ENCODE data around the gene TMEM61.

TMEM61 gene

DNA sequence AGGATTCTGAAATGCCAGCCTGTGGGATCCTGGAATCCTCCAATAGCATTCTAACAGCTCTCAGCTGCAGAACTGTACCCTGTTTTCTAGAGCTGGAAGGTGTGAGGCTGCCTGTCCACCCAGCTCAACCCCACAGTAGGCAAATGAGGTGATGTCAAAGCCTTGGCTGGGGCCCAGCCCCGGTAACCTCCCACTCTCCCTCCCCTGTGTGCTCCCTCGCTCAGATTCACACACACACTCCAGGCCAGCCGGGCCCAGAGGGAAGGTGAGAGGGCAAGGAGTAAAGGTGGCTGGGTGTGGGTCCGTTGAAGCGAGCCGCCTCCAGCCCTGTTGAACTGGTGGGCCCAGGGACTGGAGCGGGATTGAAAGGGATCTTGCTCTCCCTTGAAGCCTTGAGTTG, 18.2 kb downstream of the TMEM61 start, which contains the start of gene BSND:
TSS of gene BSND (plus strand) at position 257 of the 400 bp plus-strand sequence. CDS start 254 bp downstream, outside the sequence.
- no peak within 1 kb of the TSS for H3K4me3 ChIP-seq (ENCODE audit: low read depth, low read length)
- no peak for TF ChIP-seq CTCF (IDR thresholded peaks at IDR 0.05; ENCODE audit: borderline replicate concordance, insufficient read depth, low read depth, low read length)

DNA sequence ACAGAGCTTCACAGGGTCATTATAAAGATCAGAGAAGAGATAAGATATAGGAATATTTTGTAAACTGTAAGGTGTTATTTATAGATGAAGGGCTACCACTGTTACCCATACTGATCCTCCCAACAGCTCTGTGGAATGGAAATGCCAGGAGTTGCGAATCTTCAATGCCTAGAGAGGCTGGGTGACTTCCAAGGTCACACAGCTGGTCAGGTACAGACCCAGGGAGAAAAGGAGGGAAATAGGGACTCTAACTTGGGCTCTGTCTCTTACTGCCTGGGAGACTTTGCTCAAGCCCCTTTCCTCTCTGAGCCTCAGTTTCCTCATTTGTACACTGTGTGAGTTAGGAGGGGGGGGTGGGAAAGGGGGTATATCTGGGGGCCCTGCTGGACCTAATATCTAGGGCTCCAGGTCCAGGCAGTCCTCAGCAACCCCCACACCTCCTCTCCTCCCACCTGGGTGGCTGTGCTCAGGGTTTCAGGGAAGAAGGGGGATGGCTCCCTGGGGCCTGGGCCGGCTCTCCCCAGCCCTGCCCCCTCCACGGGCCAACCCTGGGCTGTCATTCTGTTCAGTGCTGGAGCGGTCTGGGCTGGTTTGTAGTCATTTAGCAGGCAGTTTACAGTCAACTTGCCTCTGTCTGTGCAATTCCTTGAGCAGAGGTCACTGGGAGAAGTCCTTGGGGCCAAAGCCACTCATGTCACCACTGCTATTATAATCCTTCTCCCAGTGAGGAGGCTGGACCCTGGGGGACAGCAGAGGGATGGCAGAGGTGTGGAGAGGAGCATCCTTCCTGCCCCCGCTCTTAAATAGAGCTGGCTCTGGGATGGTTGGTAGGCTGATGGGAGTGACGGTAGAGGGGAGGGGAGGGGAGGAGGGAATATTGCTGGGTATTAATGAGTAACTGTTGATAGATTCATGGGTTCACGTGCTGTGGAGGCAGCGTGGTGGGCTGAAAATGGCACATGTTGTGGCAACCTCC, 20.0 kb downstream of the TMEM61 start:
- no peak overlapping the region for H3K4me3 ChIP-seq (ENCODE audit: low read depth, low read length)
- no peak for TF ChIP-seq CTCF (IDR thresholded peaks at IDR 0.05; ENCODE audit: borderline replicate concordance, insufficient read depth, low read depth, low read length)

- TF ChIP-seq CTCF (IDR thresholded peaks at IDR 0.05; ENCODE audit: borderline replicate concordance, insufficient read depth, low read depth, low read length) = no peak
- no peak overlapping the region for H3K4me3 ChIP-seq (ENCODE audit: low read depth, low read length)
Measured at GRCh38 chr1:55001311-55001710, 20.9 kb downstream of the TMEM61 start.

DNA sequence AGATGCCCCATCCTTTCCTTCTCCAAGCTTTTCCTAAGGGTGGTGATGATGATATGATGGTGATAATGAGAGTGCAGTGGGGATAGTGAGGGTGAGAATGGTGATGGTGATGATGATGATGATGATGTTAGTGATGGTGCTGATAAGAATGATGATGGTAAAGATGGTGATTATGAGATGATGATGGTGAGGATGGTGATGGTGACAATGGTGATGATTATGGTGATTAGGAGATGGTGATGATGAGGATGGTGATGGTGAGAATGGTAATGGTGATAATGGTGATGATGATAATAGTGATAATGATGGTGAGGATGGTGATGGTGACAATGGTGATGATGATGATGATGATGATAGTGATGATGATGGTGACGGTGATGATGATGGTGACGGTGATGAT, 22.3 kb downstream of the TMEM61 start:
- H3K4me3 ChIP-seq (ENCODE audit: low read depth, low read length) = no peak overlapping the region
- no peak for TF ChIP-seq CTCF (IDR thresholded peaks at IDR 0.05; ENCODE audit: borderline replicate concordance, insufficient read depth, low read depth, low read length)

DNA sequence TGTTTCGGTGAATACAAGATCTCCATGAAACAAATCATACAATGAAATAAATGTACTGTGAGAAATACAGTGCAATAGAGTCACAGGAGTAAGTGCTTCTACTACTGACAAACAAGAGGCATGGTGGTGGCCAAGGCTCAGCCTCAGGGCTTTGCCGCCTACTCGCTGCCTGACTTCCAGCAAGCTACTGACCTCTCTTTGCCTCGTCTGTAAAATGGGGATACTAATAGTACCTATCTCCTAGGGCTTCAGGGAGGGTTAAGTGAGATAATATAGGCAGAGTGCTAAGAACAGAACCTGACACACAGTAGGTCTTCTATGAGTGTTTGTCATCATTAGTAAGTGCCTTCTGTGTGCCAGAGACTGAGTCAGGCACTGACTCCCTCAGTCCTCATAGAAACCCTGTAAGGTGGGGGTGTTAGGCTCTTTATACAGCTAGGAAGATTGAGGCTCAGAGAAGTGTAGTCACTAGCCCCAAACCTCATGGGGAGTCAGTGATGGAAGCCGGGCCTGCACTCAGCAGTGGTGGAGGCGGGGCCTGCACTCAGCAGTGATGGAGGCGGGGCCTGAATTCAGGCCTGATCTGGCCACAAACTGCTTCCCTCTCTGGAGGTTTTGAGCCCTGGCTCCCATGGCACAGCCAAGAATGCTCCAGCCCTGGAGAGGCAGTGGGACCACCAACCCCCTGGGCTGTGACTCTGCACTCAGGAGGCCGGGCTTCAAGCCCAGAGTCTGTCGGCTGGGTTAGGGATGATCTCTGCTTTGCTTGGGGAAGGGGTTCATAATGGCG, 25.1 kb downstream of the TMEM61 start:
- TF ChIP-seq CTCF (IDR thresholded peaks at IDR 0.05; ENCODE audit: borderline replicate concordance, insufficient read depth, low read depth, low read length) = no peak
- no peak overlapping the region for H3K4me3 ChIP-seq (ENCODE audit: low read depth, low read length)

DNA sequence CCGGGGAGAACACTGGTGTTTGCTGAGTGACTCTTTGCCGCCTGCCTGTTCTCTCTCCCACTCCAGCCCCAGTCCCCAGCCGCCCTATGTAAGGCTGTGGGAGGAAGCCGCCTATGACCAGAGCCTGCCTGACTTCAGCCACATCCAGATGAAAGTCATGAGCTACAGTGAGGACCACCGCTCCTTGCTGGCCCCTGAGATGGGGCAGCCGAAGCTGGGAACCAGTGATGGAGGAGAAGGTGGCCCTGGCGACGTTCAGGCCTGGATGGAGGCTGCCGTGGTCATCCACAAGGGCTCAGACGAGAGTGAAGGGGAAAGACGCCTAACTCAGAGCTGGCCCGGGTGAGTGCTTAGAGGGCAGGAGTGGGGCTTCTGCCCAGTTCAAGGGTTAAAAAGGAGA, 26.5 kb downstream of the TMEM61 start:
- no peak overlapping the region for H3K4me3 ChIP-seq (ENCODE audit: low read depth, low read length)
- no peak for TF ChIP-seq CTCF (IDR thresholded peaks at IDR 0.05; ENCODE audit: borderline replicate concordance, insufficient read depth, low read depth, low read length)

All from GM12875 (cell line).